Activated CD4-positive, CD25-positive, alpha-beta regulatory T cell treated with anti-CD3 and anti-CD28 coated beads, Interleukin-2, amount 50 U/mL, for 72 hours (primary cell): Measurements from ENCODE around the gene BTBD9.
"Not testable (repeated sequence)": the region's sequence is repeated elsewhere in the genome, so short reads cannot be mapped to it uniquely, and the experiment has no call there.

Experiments used
- DNase-seq: peaks from one replicate; pipeline ENCODE4 v3.0.0; 2021

BTBD9 gene

GRCh38 chr6:38370653-38371601, 268.8 kb downstream of the BTBD9 start:
- DNase-seq = no peak

GRCh38 chr6:38367231-38367630, 272.5 kb downstream of the BTBD9 start:
- DNase-seq = no peak

GRCh38 chr6:38366234-38366633, 273.5 kb downstream of the BTBD9 start:
- no peak for DNase-seq

DNA sequence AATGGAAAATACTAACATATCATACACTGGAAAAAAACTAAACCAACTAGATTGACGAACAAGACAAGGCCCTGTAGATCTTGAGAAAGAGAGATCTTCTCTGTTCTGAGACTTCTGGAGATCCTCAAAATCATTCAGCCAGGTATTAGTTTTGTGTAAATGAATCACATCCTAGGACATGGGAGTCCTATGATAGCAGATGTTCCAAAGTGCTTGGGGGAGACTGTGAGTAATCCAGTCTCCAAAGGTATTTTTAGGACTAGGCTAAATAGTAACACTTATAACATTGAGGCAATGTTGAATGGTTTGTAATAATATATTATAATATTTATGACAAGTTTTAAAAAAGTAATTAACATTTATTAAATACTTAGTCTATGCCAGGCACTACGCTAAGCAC, 275.0 kb downstream of the BTBD9 start:
- no peak for DNase-seq

- no peak for DNase-seq
These were observed 275.6 kb downstream of the BTBD9 start for GRCh38 chr6:38364127-38364526.

GRCh38 chr6:38355519-38355918, 284.2 kb downstream of the BTBD9 start:
- no peak for DNase-seq

GRCh38 chr6:38354905-38355304, 284.8 kb downstream of the BTBD9 start:
- DNase-seq = no peak

DNA sequence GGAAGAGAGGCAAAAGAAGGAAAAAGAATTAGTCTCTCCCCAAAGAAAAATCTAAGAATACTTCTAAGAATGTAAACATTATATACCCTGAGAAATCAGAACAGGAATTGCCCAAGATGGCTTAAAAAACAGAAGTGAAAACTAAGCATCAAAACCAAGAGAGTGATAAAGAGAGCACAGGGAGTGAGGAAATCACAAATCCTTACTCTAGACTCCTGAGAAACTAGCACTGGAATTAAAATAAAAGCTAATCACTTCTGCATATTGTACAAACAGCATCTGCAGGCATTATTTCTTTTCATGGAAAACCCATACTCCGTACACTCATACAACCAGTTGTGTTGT, 285.7 kb downstream of the BTBD9 start:
- no peak for DNase-seq

GRCh38 chr6:38353310-38354036, 286.3 kb downstream of the BTBD9 start:
- DNase-seq = no peak

- DNase-seq = no peak
These were observed 287.1 kb downstream of the BTBD9 start for GRCh38 chr6:38352636-38353035.

DNA sequence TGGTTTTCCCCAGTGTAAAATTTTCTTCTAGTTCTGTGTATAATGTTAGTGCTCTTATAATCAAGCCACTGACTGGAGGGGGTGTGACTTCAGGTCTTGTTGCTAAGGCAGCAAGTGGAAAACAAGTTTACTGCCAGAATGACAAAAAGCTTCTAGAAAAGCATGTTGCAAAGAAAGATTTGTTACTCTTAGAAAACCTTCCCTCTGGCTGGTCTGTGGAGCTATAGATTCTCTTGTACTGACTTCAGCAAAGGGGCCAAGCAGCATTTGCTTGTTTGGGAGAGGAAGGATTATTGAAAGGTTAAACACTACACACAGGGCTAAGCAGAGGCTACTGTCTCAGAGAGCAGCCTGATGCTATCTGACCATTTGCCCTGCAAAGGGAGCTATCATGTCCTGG, 288.8 kb downstream of the BTBD9 start:
- no peak for DNase-seq

DNA sequence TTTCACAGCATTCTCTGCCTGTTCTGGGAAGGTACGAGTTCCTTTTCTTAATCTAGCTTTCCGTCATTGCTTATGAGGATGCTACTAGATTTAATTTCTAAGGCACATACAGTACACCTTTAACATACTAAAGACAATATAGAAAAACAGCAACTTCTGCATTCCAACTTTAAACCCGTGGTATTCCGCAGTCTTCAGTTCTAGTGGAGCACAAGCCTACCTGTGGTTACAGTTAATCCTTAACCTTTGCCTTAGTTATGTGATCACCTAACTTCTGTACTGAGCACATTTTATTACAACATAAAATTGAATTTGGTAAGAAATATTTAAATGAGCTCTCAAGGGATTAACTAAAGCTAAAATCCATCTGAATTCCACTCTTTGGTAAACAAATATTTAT, 289.5 kb downstream of the BTBD9 start:
- DNase-seq = no peak

DNA sequence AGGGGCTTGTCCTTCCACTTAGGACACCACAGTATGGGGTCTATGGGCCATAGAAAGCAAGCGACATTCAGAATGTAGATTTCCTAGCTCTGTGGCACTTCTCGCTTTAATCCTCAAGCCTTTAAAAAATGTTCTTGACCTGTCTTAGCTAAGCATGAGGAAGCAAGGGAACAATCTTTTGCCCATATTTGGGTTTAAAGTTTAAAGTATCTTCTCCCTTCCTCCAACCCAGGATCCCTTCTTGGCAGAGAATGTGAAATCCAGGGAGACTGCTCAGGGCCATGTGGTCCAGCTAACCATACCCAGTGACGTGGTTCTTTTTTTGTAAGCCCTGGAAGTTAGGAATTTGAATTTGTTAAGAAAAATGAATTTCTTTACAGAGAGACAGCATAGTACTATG, 289.9 kb downstream of the BTBD9 start:
- DNase-seq = no peak

DNA sequence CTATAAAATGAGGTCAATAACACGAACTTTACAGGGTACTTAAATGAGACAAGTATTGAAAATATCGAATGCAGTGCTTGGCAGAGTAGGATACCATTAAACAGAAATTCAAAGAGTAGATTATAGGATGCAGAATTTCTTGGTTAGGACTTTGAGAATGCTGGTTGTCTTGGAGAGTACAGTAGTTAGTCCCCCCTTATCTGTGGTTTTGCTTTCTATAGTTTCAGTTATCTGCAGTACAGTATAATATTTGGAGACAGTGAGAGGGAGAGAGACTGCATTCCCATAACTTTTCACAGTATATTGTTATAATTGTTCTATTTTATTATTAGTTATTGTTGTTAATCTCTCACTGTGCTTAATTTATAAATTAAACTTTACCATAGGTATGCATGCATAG, 290.5 kb downstream of the BTBD9 start:
- DNase-seq = no peak

DNA sequence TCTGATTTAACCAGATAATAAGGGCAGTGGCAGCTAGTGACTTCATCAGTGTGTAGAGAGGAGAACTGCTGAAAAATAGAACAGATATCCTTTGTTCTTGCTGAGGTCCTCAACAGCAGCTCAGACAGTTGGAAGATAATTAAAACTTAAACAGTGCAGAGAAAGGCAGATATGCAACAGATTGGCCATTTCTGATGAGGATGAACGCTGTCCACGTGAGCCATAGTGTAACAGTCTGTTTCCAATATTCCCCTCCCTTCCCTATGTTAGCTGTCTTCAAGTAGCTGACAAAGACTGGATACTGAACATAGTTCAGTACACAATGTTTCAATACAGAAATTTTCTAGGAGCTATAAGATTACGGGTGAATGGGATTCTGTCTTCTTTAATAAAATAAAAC, 291.4 kb downstream of the BTBD9 start:
- no peak for DNase-seq

GRCh38 chr6:38347829-38348228, 291.9 kb downstream of the BTBD9 start:
- not testable (repeated sequence) for DNase-seq

GRCh38 chr6:38346291-38347079, 293.2 kb downstream of the BTBD9 start:
- DNase-seq = no peak

GRCh38 chr6:38345586-38345985, 294.1 kb downstream of the BTBD9 start:
- DNase-seq = no peak

- no peak for DNase-seq
These were observed 298.2 kb downstream of the BTBD9 start for GRCh38 chr6:38341496-38341895.

- DNase-seq = no peak
These were observed 299.8 kb downstream of the BTBD9 start for GRCh38 chr6:38339914-38340313.

- no peak for DNase-seq
These were observed 301.8 kb downstream of the BTBD9 start for GRCh38 chr6:38337819-38338465.

GRCh38 chr6:38336922-38337321, 302.8 kb downstream of the BTBD9 start:
- DNase-seq = no peak

DNA sequence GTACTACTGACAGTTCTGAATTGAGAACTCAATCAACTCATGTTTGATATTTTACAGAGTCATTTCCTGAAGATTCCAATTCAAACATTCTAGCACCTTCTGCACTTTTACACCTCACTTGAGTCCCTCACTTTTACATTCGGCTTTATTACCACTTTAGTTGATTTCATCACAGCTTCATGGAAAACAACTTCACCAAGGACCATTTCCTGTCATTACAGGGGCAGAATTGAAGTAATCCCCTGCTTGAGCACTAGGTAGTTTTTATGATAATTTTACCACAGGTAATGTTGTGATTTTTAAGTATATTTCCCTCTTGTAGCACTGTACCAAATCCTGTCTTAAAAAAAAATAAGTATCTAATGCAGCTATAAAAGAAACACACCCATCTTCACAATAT, 312.9 kb downstream of the BTBD9 start:
- DNase-seq = no peak
